ENCODE data around the gene KCNE4. TPM values are rescaled to one million over a fixed set of nuclear protein-coding genes. Genes with fewer than 3 reads are reported as not detected.

Gene KCNE4
- total and polyA plus RNA-seq, 9 of the 15 experiments (the other 6 are each of a cell fraction or from before 2014, with no cell fraction given): not detected

GRCh38 chr2:223042704-223043118 is 9.3 kb upstream of the KCNE4 start:
- ATAC-seq (peak; percentile 5; the same call in 1 of the 3 replicates), FAIRE-seq (peak; percentile 70), DNase-seq (ENCODE audit: extremely low read depth in 1 of 4, low spot score in 3 of 4) (peak in 1 of 4 experiments; percentile 44)
- Histone ChIP-seq H3K9ac (ENCODE audit: insufficient read depth in 1 of 2, low read depth in 2 of 2, low read length in 2 of 2) (peak overlapping the region in 1 of 2 experiments; percentile 55; a peak in 2 of 4 replicates), H3K9me1 (ENCODE audit: control insufficient read depth, insufficient read depth, low read length) (no peaks in the 10 kb centered on the region), H3K36me3 (ENCODE audit: control insufficient read depth, insufficient read depth, low read length) (no peaks in the 10 kb centered on the region), H3K79me2 (ENCODE audit: control insufficient read depth, insufficient read depth, low read length) (no peaks in the 10 kb centered on the region), H3K4me1 (replicated peaks in 1 of 2; ENCODE audit: control insufficient read depth in 2 of 2, insufficient read depth in 2 of 2, low read length in 2 of 2) (peaks cover 20 to 62% of the 10 kb centered on the region in 2 experiments; a peak in 4 of 5 replicates), H3K9me3 (replicated peaks; ENCODE audit: control insufficient read depth, insufficient read depth, low read depth, low read length) (no peaks in the 10 kb centered on the region), H3K4me2 (ENCODE audit: insufficient read depth, low read length) (no peak overlapping the region; the same call in 1 of the 2 replicates), H4K20me1 (replicated peaks; ENCODE audit: control insufficient read depth, insufficient read depth, low read length) (no peaks in the 10 kb centered on the region), H3K27ac (ENCODE audit: extremely low read depth, low read depth, low read length) (peak overlapping the region; percentile 83), H3K4me3 (no peak overlapping the region), H2AFZ (ENCODE audit: low read depth, low read length) (peak overlapping the region; percentile 61), H3K27me3 (ENCODE audit: control insufficient read depth in 2 of 2, insufficient read depth in 2 of 2, low read length in 2 of 2) (no peaks in the 10 kb centered on the region)
- BruUV-seq (replicated peaks): no TSS peak
- intact Hi-C loops (cut with micrococcal nuclease): loop anchor here (5.0 kb wide), 1 partner anchor 60 kb away; no protein-coding TSS in a partner anchor
- in situ Hi-C loops (cut with MboI): no loop called here
- POLR2A ChIA-PET: interaction anchor here (1.1 kb wide), 1 partner anchor 11 kb away, joined by 4 read pairs; no protein-coding TSS in a partner anchor
- CTCF ChIA-PET (ENCODE audit: low intra/inter-chr PET ratio): no interaction called here
- 19% methylated on average over 1 of the region's 1 CpG for WGBS (ENCODE audit: insufficient coverage, low coverage, missing lambda C conversion rate)
- TF ChIP-seq MAFK (IDR thresholded peaks at IDR 0.05; ENCODE audit: low read length) (peak; percentile 67), ZFP1 (CRISPR knock-in tag; IDR thresholded peaks at IDR 0.05) (no peak), MEF2D (tag; conservative IDR thresholded peaks at IDR 0.05; ENCODE audit: low read depth) (no peak), CHAMP1 (IDR thresholded peaks at IDR 0.05) (no peak), ZNF695 (CRISPR knock-in tag; IDR thresholded peaks at IDR 0.05) (no peak), KDM1A (IDR thresholded peaks at IDR 0.05) (0 out of 4 replicates have a peak, but pooled peaks of 1 of the 2 experiments have one; percentile 8), BACH1 (tag; IDR thresholded peaks at IDR 0.05) (0 out of 2 replicates have a peak, but pooled peaks have one; percentile 41), ZFP30 (CRISPR knock-in tag; IDR thresholded peaks at IDR 0.05; ENCODE audit: borderline replicate concordance) (no peak), JUND (IDR thresholded peaks at IDR 0.05; ENCODE audit: borderline replicate concordance, low read depth, low read length) (no peak), JUND (tag; IDR thresholded peaks at IDR 0.05; ENCODE audit: borderline replicate concordance, low read depth, low read length) (0 out of 3 replicates have a peak, but pooled peaks have one; percentile 34), EP300 (IDR thresholded peaks at IDR 0.05; ENCODE audit: low read length) (peak; percentile 9; the same call in 1 of the 2 replicates), NFE2L1 (tag; IDR thresholded peaks at IDR 0.05; ENCODE audit: borderline replicate concordance, low read depth) (peak; percentile 59; the same call in 1 of the 2 replicates), ZNF75A (CRISPR knock-in tag; IDR thresholded peaks at IDR 0.05) (no peak), ZNF77 (CRISPR knock-in tag; IDR thresholded peaks at IDR 0.05) (no peak), C11orf30 (IDR thresholded peaks at IDR 0.05; ENCODE audit: low read depth) (peak; percentile 89), MAFG (tag; conservative IDR thresholded peaks at IDR 0.05) (peak; percentile 89), ERF (CRISPR knock-in tag; IDR thresholded peaks at IDR 0.05) (no peak)
- TF ChIP-seq, protein P1, sequence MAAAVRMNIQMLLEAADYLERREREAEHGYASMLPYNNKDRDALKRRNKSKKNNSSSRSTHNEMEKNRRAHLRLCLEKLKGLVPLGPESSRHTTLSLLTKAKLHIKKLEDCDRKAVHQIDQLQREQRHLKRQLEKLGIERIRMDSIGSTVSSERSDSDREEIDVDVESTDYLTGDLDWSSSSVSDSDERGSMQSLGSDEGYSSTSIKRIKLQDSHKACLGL (CRISPR knock-in tag; IDR thresholded peaks at IDR 0.05; ENCODE audit: borderline replicate concordance, poor library complexity, severe bottlenecking): no peak
- TF ChIP-seq, protein P2, sequence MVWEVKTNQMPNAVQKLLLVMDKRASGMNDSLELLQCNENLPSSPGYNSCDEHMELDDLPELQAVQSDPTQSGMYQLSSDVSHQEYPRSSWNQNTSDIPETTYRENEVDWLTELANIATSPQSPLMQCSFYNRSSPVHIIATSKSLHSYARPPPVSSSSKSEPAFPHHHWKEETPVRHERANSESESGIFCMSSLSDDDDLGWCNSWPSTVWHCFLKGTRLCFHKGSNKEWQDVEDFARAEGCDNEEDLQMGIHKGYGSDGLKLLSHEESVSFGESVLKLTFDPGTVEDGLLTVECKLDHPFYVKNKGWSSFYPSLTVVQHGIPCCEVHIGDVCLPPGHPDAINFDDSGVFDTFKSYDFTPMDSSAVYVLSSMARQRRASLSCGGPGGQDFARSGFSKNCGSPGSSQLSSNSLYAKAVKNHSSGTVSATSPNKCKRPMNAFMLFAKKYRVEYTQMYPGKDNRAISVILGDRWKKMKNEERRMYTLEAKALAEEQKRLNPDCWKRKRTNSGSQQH (CRISPR knock-in tag; IDR thresholded peaks at IDR 0.05): no peak
